Liver (tissue), 3 donors: ENCODE data around the gene KPNA5.

ENCODE experiments used
- CTCF ChIP-seq: fragments of 150-350 bp; IDR thresholded peaks from 2 replicates; pipeline ENCODE4 v1.5.1; 2017; ENCODE audit warnings: improper control_type of control experiment, low read depth, low read length; ENCODE audit not compliant: missing input control
- MAX ChIP-seq: IDR thresholded peaks from 2 replicates; pipeline ENCODE4 v1.6.1; 2016; ENCODE audit warnings: antibody characterized with exemption
- TAF1 ChIP-seq: conservative IDR thresholded peaks from 2 replicates; pipeline ENCODE4 v1.6.1; 2016; ENCODE audit warnings: antibody characterized with exemption, mild to moderate bottlenecking
- YY1 ChIP-seq: IDR thresholded peaks from 2 replicates; pipeline ENCODE4 v1.6.1; 2016; ENCODE audit warnings: antibody characterized with exemption, mild to moderate bottlenecking
- ZBTB33 ChIP-seq: IDR thresholded peaks from 2 replicates; pipeline ENCODE4 v1.6.1; 2016; ENCODE audit warnings: antibody characterized with exemption
- donor health status: healthy.
- donor health status: healthy.

- TF ChIP-seq MAX (no peak), CTCF (no peak), ZBTB33 (no peak), YY1 (no peak), TAF1 (no peak)
Observed at GRCh38 chr6:116672306-116672705, 8.7 kb upstream of the KPNA5 start.
